Neural cell (in vitro differentiated cells): ENCODE measurements around the gene RBFOX2. TPM values are rescaled to one million over a fixed set of nuclear protein-coding genes. Genes with fewer than 3 reads are reported as not detected.

Experiments
- H2AFZ ChIP-seq: fragments of 200-600, 300-800 bp; sonication (generic), shearing (Covaris generic); 2 replicates; pipeline ENCODE4 v1.6.0; 2014; ENCODE audit warnings: low read depth, mild to moderate bottlenecking, antibody characterized with exemption, low read length, moderate library complexity
- H3F3A ChIP-seq: fragments of 200-600 bp; shearing (Covaris generic); 2 replicates; pipeline ENCODE4 v1.6.1; 2016; ENCODE audit warnings: mild to moderate bottlenecking, moderate library complexity, mixed read lengths, antibody characterized with exemption, low read length; ENCODE audit not compliant: insufficient read depth, poor library complexity, severe bottlenecking
- H3K27ac ChIP-seq: fragments of 200-600, 300-800 bp; sonication (generic), shearing (Covaris generic); 2 replicates; pipeline ENCODE4 v1.5.1; 2014; ENCODE audit warnings: mild to moderate bottlenecking, low read length, moderate library complexity
- H3K27me3 ChIP-seq: fragments of 300-800, 200-600 bp; sonication (generic), shearing (Covaris generic); 2 replicates; pipeline ENCODE4 v1.6.0; 2014; ENCODE audit warnings: mild to moderate bottlenecking, low read depth, low read length, moderate library complexity; ENCODE audit not compliant: insufficient read depth
- H3K36me3 ChIP-seq: fragments of 300-800, 200-600 bp; sonication (generic), shearing (Covaris generic); 2 replicates; pipeline ENCODE4 v1.5.1; 2014; ENCODE audit warnings: mild to moderate bottlenecking, antibody characterized with exemption, low read length, moderate library complexity; ENCODE audit not compliant: insufficient read depth
- H3K4me2 ChIP-seq: fragments of 300-800, 200-600 bp; sonication (generic), shearing (Covaris generic); 2 replicates; pipeline ENCODE4 v1.6.0; 2014; ENCODE audit warnings: mild to moderate bottlenecking, low read length
- H3K4me3 ChIP-seq: fragments of 300-800, 200-600 bp; sonication (generic), shearing (Covaris generic); 2 replicates; pipeline ENCODE4 v1.5.1; 2014; ENCODE audit warnings: mild to moderate bottlenecking, low read length, moderate library complexity
- H3K79me2 ChIP-seq: fragments of 200-600 bp; shearing (Covaris generic); replicated peaks from 2 replicates; pipeline ENCODE4 v1.6.0; 2014; ENCODE audit warnings: mild to moderate bottlenecking, low read length, moderate library complexity; ENCODE audit not compliant: insufficient read depth
- H3K9ac ChIP-seq: fragments of 300-800, 200-600 bp; sonication (generic), shearing (Covaris generic); 2 replicates; pipeline ENCODE4 v1.6.1; 2016; ENCODE audit warnings: mild to moderate bottlenecking, low read length, mixed read lengths
- H3K9me2 ChIP-seq: fragments of 200-600 bp; shearing (Covaris generic); 2 replicates; pipeline ENCODE4 v1.6.1; 2016; ENCODE audit warnings: mild to moderate bottlenecking, low read length, mixed read lengths; ENCODE audit not compliant: insufficient read depth
- H3K9me3 ChIP-seq: fragments of 200-600, 300-800 bp; sonication (generic), shearing (Covaris generic); 2 replicates; pipeline ENCODE4 v1.6.1; 2016; ENCODE audit warnings: mild to moderate bottlenecking, mixed run types, low read length, moderate library complexity, mixed read lengths
- H4K20me1 ChIP-seq: fragments of 200-600 bp; shearing (Covaris generic); 2 replicates; pipeline ENCODE4 v1.6.1; 2016; ENCODE audit warnings: mild to moderate bottlenecking, mixed run types; ENCODE audit not compliant: insufficient read depth
- EP300 ChIP-seq: fragments of 450-650 bp; conservative IDR thresholded peaks from 2 replicates; pipeline ENCODE4 v1.6.1; 2014; ENCODE audit warnings: antibody characterized with exemption, mild to moderate bottlenecking, moderate library complexity; ENCODE audit not compliant: poor library complexity, severe bottlenecking
- EZH2 ChIP-seq: fragments of 200-600, 300-800 bp; shearing (Covaris generic), sonication (generic); IDR thresholded peaks from 2 replicates; pipeline ENCODE4 v1.6.1; 2014; ENCODE audit warnings: antibody characterized with exemption, low read length, borderline replicate concordance, mild to moderate bottlenecking; ENCODE audit not compliant: insufficient read depth, poor library complexity, severe bottlenecking
- MXI1 ChIP-seq: fragments of 450-650 bp; conservative IDR thresholded peaks from 2 replicates; pipeline ENCODE4 v1.6.1; 2014; ENCODE audit warnings: antibody characterized with exemption, mild to moderate bottlenecking; ENCODE audit not compliant: poor library complexity, severe bottlenecking
- POLR2AphosphoS5 ChIP-seq: IDR thresholded peaks from 2 replicates; pipeline ENCODE4 v1.6.1; 2012
- RAD21 ChIP-seq: fragments of 450-650 bp; conservative IDR thresholded peaks from 2 replicates; pipeline ENCODE4 v1.6.1; 2014; ENCODE audit warnings: antibody characterized with exemption, mild to moderate bottlenecking, moderate library complexity
- SMC3 ChIP-seq: fragments of 450-650 bp; conservative IDR thresholded peaks from 2 replicates; pipeline ENCODE4 v1.6.1; 2014; ENCODE audit warnings: antibody characterized with exemption, mild to moderate bottlenecking, moderate library complexity; ENCODE audit not compliant: poor library complexity
- TAF1 ChIP-seq: IDR thresholded peaks from 2 replicates; pipeline ENCODE4 v1.6.1; 2012; ENCODE audit warnings: low read depth
- polyA plus RNA-seq: library from polyadenylated mRNA; depleted of rRNA; stranded (reverse); fragments of >200 nt; gene quantifications from 2 replicates; pipeline ENCODE4 v1.2.3, GENCODE V29; 2014
- TF ChIP-seq, protein P1 (sequence below): IDR thresholded peaks from 2 replicates; pipeline ENCODE4 v1.6.1; 2012; ENCODE audit warnings: borderline replicate concordance
- TF ChIP-seq, protein P2 (sequence below): fragments of 450-650 bp; IDR thresholded peaks from 2 replicates; pipeline ENCODE4 v1.5.1; 2014; ENCODE audit warnings: antibody characterized with exemption, mild to moderate bottlenecking, moderate library complexity; ENCODE audit not compliant: poor library complexity, severe bottlenecking

Gene RBFOX2
- polyA plus RNA-seq, 1 donor from 2014 or later, result 529 TPM

DNA sequence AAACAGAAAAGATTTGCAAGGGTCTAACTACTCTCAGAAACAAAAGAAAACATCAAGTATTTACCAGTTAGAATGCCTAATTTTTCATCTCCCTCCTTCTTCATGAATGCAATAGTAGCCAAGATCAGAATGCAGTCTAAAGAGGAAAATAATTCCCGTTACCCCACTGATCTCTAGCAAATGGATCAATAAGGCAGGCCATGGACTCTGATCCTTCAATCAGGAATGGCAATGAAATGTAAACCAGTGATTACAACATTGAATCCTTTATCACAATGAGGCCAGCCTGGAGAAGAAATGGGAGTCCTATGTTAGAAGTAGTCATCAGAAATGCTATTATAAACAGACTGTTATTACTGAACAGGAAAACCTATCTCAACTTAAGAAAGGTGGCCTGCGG lies 204.4 kb downstream of the RBFOX2 start:
- no peak overlapping the region for H3K4me3 ChIP-seq
- H3K27me3 ChIP-seq, result no peaks in the 10 kb centered on the region
- H2AFZ ChIP-seq, result no peak overlapping the region
- H3F3A ChIP-seq, result peaks cover 3% of the 10 kb centered on the region
- H3K9me2 ChIP-seq, result no peaks in the 10 kb centered on the region
- H4K20me1 ChIP-seq, result peaks cover 42% of the 10 kb centered on the region
- TF ChIP-seq, protein P1, sequence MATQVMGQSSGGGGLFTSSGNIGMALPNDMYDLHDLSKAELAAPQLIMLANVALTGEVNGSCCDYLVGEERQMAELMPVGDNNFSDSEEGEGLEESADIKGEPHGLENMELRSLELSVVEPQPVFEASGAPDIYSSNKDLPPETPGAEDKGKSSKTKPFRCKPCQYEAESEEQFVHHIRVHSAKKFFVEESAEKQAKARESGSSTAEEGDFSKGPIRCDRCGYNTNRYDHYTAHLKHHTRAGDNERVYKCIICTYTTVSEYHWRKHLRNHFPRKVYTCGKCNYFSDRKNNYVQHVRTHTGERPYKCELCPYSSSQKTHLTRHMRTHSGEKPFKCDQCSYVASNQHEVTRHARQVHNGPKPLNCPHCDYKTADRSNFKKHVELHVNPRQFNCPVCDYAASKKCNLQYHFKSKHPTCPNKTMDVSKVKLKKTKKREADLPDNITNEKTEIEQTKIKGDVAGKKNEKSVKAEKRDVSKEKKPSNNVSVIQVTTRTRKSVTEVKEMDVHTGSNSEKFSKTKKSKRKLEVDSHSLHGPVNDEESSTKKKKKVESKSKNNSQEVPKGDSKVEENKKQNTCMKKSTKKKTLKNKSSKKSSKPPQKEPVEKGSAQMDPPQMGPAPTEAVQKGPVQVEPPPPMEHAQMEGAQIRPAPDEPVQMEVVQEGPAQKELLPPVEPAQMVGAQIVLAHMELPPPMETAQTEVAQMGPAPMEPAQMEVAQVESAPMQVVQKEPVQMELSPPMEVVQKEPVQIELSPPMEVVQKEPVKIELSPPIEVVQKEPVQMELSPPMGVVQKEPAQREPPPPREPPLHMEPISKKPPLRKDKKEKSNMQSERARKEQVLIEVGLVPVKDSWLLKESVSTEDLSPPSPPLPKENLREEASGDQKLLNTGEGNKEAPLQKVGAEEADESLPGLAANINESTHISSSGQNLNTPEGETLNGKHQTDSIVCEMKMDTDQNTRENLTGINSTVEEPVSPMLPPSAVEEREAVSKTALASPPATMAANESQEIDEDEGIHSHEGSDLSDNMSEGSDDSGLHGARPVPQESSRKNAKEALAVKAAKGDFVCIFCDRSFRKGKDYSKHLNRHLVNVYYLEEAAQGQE, result no peak
- TF ChIP-seq EZH2, result no peak
- no peak for TF ChIP-seq POLR2AphosphoS5
- no peak for TF ChIP-seq RAD21
- TF ChIP-seq TAF1, result no peak
- no peak overlapping the region for H3K4me2 ChIP-seq
- H3K27ac ChIP-seq, result no peak overlapping the region
- H3K9me3 ChIP-seq, result no peaks in the 10 kb centered on the region
- peaks cover 97% of the 10 kb centered on the region for H3K79me2 ChIP-seq
- no peak overlapping the region for H3K9ac ChIP-seq
- peaks cover under 1% of the 10 kb centered on the region for H3K36me3 ChIP-seq

DNA sequence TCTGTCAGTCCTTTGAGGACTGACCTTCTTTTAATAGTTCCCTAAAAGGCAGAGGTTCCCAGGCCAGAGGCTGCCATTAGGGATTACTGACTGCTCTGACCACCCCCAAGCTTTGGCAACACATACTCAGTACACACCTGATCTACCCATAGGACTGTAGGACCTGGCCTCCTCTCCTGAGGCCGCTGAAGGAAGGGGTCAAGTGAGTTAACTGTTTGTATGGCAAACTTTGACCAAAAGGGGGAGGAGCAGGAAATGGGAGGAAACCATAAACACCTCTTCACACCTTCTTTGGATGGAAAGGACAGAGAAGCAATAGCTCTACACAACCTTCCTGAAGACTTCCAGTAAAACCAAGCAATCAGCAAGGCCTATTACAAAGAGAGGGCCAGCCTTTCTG lies 207.0 kb downstream of the RBFOX2 start:
- Histone ChIP-seq H3K9ac (no peak overlapping the region), H2AFZ (no peak overlapping the region), H3F3A (peaks cover 3% of the 10 kb centered on the region), H3K9me3 (no peaks in the 10 kb centered on the region), H3K36me3 (no peaks in the 10 kb centered on the region), H3K9me2 (no peaks in the 10 kb centered on the region), H3K27ac (no peak overlapping the region), H3K4me2 (no peak overlapping the region), H3K27me3 (no peaks in the 10 kb centered on the region), H3K4me3 (no peak overlapping the region), H3K79me2 (peaks cover 95% of the 10 kb centered on the region), H4K20me1 (peaks cover 45% of the 10 kb centered on the region)
- TF ChIP-seq EZH2 (no peak), SMC3 (no peak), EP300 (no peak), RAD21 (no peak), POLR2AphosphoS5 (no peak), MXI1 (no peak), TAF1 (no peak)
- TF ChIP-seq, protein P2, sequence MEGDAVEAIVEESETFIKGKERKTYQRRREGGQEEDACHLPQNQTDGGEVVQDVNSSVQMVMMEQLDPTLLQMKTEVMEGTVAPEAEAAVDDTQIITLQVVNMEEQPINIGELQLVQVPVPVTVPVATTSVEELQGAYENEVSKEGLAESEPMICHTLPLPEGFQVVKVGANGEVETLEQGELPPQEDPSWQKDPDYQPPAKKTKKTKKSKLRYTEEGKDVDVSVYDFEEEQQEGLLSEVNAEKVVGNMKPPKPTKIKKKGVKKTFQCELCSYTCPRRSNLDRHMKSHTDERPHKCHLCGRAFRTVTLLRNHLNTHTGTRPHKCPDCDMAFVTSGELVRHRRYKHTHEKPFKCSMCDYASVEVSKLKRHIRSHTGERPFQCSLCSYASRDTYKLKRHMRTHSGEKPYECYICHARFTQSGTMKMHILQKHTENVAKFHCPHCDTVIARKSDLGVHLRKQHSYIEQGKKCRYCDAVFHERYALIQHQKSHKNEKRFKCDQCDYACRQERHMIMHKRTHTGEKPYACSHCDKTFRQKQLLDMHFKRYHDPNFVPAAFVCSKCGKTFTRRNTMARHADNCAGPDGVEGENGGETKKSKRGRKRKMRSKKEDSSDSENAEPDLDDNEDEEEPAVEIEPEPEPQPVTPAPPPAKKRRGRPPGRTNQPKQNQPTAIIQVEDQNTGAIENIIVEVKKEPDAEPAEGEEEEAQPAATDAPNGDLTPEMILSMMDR, result no peak
- TF ChIP-seq, protein P1, result no peak
